22Rv1 (cell line): ENCODE data around the gene KRT71.

Source experiments
- ZFX ChIP-seq: fragments of 450-650 bp; IDR thresholded peaks from 2 replicates; pipeline ENCODE4 v1.6.1; 2017; ENCODE audit warnings: antibody characterized with exemption, borderline replicate concordance
- TF ChIP-seq, protein P1 (sequence below): fragments of 450-650 bp; IDR thresholded peaks from 2 replicates; pipeline ENCODE4 v1.5.1; 2017; ENCODE audit warnings: mild to moderate bottlenecking

GRCh38 chr12:52524241-52524897 is 28.6 kb downstream of the KRT71 start:
- TF ChIP-seq, protein P1, sequence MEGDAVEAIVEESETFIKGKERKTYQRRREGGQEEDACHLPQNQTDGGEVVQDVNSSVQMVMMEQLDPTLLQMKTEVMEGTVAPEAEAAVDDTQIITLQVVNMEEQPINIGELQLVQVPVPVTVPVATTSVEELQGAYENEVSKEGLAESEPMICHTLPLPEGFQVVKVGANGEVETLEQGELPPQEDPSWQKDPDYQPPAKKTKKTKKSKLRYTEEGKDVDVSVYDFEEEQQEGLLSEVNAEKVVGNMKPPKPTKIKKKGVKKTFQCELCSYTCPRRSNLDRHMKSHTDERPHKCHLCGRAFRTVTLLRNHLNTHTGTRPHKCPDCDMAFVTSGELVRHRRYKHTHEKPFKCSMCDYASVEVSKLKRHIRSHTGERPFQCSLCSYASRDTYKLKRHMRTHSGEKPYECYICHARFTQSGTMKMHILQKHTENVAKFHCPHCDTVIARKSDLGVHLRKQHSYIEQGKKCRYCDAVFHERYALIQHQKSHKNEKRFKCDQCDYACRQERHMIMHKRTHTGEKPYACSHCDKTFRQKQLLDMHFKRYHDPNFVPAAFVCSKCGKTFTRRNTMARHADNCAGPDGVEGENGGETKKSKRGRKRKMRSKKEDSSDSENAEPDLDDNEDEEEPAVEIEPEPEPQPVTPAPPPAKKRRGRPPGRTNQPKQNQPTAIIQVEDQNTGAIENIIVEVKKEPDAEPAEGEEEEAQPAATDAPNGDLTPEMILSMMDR, result no peak
- TF ChIP-seq ZFX, result no peak
